RCC 7860 (cell line): ENCODE measurements around the gene ATG2A.

Source experiments
- DNase-seq: peaks from one replicate; pipeline ENCODE4 v3.0.0-alpha.2; 2015; ENCODE audit warnings: low spot score
- FAIRE-seq: peaks from 2 replicates; lab custom pipeline; 2012; peaks lifted over from hg19 to GRCh38; lab: Jason Lieb, UNC

The ATG2A gene

GRCh38 chr11:64916775-64917662, at the start of gene ATG2A:
Gene ATG2A (minus strand): TSS chr11:64917209. CDS start chr11:64917135, 74 bp downstream.
- peak; percentile 99 for DNase-seq
- FAIRE-seq, result peak; percentile 94

- DNase-seq (no peak), FAIRE-seq (no peak)
Observed at GRCh38 chr11:64963072-64963631, 46.1 kb upstream of the ATG2A start.

- no peak for FAIRE-seq
- no peak for DNase-seq
Observed at GRCh38 chr11:64960719-64961118, 43.7 kb upstream of the ATG2A start.

- no peak for FAIRE-seq
- DNase-seq, result no peak
Observed at GRCh38 chr11:64959498-64959897, 42.5 kb upstream of the ATG2A start.

GRCh38 chr11:64954201-64954600, 37.2 kb upstream of the ATG2A start:
- FAIRE-seq, result no peak

GRCh38 chr11:64951529-64951928, 34.5 kb upstream of the ATG2A start:
- DNase-seq (no peak), FAIRE-seq (no peak)

More at GRCh38 chr11:64954201-64954600, 37.2 kb upstream of the ATG2A start:
- no peak for DNase-seq

- no peak for FAIRE-seq
- DNase-seq, result no peak
Observed at GRCh38 chr11:64947208-64947814, 30.3 kb upstream of the ATG2A start.

- DNase-seq (no peak), FAIRE-seq (no peak)
Observed at GRCh38 chr11:64936539-64936938, 19.5 kb upstream of the ATG2A start.

GRCh38 chr11:64935359-64936081, 18.5 kb upstream of the ATG2A start, which contains the start of gene GPHA2:
Gene GPHA2 (minus strand): TSS chr11:64935893. CDS start chr11:64935460, 433 bp downstream.
- FAIRE-seq (no peak), DNase-seq (no peak)

GRCh38 chr11:64934682-64935358, 17.8 kb upstream of the ATG2A start:
- DNase-seq, result no peak
- no peak for FAIRE-seq

GRCh38 chr11:64933935-64934681, 17.1 kb upstream of the ATG2A start:
- FAIRE-seq (no peak), DNase-seq (no peak)

- FAIRE-seq, result no peak
Observed at GRCh38 chr11:64933213-64933934, 16.4 kb upstream of the ATG2A start.

GRCh38 chr11:64932324-64932723, 15.3 kb upstream of the ATG2A start:
- no peak for FAIRE-seq

More at GRCh38 chr11:64933213-64933934, 16.4 kb upstream of the ATG2A start:
- DNase-seq, result no peak

GRCh38 chr11:64931290-64931689, 14.3 kb upstream of the ATG2A start:
- DNase-seq (no peak), FAIRE-seq (no peak)

More at GRCh38 chr11:64932324-64932723, 15.3 kb upstream of the ATG2A start:
- no peak for DNase-seq

- DNase-seq, result no peak
- no peak for FAIRE-seq
Observed at GRCh38 chr11:64930340-64930739, 13.3 kb upstream of the ATG2A start.

GRCh38 chr11:64929625-64930024, 12.6 kb upstream of the ATG2A start:
- FAIRE-seq (no peak), DNase-seq (no peak)

GRCh38 chr11:64928957-64929356, 11.9 kb upstream of the ATG2A start:
- no peak for FAIRE-seq

GRCh38 chr11:64926689-64927088, 9.7 kb upstream of the ATG2A start:
- FAIRE-seq (no peak), DNase-seq (no peak)

More at GRCh38 chr11:64928957-64929356, 11.9 kb upstream of the ATG2A start:
- DNase-seq, result no peak
